ENCODE results near the gene OR6V1.
"Not testable (repeated sequence)": the region's sequence is repeated elsewhere in the genome, so short reads cannot be mapped to it uniquely, and the experiment has no call there.

Gene OR6V1

DNA sequence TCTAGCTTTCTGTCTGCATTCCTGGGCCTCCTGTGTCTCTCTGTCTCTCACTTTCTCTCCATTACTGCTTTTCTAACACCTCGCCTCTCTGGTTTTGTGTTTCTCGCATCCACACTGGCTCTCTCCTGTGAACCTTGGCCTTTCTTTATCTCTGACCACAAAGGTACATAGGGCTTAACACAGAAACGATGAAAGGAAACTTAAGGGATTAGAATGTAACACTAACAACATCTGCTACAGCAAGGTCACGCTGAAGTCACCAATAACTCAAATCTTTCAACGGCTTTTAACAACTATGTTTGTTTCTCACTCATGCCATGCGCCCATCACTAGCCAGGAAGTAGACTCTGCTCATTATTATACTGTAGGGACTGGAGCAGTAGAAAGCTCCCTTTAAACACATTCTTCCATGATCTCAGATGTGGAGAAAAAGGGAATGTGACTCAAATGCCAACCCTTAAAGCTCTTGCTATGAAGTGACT lies 9.3 kb upstream of the OR6V1 start:
- no peak for DNase-seq (ENCODE audit: low read depth in 3 of 3)

DNA sequence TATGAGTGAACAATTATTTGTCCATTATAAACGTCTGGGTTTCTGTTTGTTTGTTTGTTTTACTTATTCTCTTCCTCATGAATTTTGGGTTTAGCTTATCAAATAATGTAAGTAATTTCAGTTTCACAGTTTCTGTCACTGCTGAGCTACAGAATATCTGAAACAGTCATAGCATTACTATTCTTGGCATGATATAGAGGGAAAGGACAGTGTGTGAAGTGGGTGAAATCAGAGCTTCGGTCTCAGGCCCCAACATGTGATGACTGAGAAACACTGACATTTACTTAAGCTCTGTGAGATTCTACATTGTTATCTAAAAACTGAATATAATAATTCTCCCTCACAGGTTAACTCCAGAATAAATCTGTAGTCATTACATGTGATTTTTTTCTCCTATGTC lies 8.8 kb upstream of the OR6V1 start:
- no peak for DNase-seq (ENCODE audit: low read depth in 3 of 3)

DNA sequence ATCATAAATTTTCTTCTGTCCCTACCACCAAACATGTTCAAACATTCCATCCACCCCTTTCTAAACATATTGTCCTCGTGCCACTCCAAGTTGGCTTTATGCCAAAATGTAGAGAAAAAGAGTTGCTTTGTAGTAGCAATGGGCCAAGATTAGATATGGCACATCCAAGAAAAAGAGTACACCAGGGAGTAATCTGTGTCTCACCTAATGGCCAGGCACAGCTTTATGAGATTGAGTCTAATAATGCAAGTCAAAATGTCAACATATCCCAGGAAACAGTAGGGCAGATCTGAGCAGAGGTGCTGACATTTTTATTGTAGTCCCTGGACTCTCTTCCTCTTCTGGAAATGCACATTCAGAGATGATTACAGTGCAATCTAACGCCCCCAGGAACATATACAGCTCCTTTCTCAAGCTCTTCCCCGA lies 5.7 kb upstream of the OR6V1 start:
- no peak for DNase-seq (ENCODE audit: low read depth in 3 of 3)

DNA sequence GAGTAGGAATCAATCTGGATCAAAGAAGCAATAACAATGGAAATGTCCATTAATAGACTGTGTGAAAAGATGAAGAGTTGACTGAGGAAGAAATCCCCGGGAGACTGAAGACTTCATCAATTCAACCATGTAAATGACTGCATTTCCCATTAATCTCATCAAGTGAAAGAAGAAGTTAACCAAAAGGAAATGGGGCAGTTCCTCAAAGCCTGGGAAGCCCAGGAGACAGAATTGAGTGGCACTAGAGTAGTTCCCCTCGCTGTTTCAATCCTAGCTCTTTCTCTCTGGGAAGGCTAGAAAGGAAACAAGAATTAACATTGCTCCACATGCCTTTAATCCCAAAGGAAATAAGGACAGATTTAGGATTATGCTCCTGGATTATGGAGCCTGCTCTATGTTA lies 4.8 kb upstream of the OR6V1 start:
- no peak for DNase-seq (ENCODE audit: low read depth in 3 of 3)

DNA sequence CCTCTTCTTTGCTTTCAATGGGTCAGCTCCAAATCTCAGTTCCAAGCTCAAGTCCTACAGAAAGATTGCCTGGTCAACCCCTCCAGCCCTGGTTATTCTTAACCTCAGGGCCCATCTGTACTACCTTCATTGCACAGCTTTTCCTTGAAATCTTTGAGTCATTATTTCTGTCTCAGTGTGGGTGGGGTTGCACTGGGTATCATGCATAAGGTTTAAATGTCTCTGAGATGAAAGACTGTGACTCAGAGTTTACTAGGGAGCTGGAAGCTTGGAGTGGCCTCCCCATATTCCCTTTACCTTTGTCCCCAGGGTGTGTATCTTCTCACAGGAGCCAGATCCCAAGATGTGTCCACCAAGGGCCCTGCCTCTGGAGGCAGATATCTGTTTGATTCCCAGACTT lies 3.3 kb upstream of the OR6V1 start:
- no peak for DNase-seq (ENCODE audit: low read depth in 3 of 3)

DNA sequence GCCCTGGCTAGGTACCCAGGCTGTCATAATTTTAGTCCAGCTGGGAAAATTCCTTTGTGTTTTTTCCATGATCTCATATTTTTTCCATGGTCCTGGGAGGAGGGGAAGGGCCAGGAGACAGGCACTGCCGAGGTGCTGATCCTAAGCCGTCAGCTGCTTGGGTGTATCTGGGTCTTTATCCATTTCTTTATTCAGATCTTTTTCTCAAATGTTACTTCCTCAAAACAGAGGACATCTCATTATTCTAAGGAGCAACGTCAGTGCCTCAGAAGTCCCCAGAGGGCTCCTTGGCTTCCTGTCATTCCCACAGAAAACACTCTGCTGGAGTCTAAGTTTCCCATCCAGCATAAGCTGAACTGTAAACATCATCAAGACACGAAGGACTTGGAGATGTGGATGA lies 2.8 kb upstream of the OR6V1 start:
- DNase-seq (ENCODE audit: low read depth in 3 of 3) = no peak

DNA sequence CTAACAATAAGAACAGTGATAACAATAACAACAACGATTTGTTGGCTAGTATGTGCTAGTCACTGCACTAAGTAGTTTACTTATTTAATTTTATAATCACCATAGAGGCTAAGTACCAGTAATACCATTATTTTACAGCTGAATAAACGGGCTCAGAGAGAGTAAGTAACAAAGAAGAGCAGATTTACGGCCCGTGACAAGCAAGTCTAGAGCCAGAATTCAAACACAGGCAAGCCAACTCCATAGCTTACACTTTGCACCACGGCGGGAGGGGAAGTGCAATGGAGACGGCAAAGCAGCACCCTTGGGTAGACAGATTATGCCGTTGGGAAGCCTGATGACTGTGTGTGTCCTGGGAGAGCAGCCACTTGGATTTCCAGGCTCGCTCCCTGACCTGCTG lies 1.2 kb upstream of the OR6V1 start:
- no peak for DNase-seq (ENCODE audit: low read depth in 3 of 3)

DNA sequence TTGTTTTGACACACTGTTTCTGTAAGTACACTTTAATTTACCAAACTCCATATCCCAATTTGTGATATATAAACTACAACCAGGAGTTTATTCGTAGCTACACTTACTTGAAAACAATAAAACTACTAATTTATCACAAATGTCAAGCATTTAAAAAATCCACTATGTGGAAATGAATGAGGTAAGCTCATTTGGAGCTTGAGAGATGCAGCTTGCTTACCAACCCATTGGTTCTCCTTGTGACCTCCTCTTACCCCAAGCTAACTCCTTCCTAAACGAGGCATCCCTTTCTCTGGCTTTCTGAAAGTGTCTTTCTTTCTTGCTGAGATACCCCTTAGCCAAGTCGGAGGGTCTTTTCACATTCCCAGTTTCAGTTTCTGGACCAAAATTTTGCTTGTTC lies 2.5 kb downstream of the OR6V1 start:
- no peak for DNase-seq (ENCODE audit: low read depth in 3 of 3)

DNA sequence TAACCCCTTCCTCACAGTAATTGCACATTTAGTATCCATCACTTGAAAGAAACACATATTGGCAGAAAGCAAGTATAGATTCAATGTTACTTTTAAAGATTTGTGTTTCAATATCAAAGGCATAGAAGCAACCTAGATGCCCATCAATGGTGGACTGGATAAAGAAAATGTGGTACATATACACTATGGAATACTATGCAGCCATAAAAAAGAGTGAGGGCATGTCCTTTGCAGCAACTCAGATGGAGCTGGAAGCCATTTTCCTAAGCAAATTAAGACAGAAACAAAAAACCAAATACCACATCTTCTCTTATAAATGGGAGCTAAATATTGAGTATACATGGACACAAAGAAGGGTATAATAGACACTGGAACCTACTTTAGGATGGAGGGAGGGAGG lies 3.6 kb downstream of the OR6V1 start:
- DNase-seq (ENCODE audit: low read depth in 3 of 3) = no peak

DNA sequence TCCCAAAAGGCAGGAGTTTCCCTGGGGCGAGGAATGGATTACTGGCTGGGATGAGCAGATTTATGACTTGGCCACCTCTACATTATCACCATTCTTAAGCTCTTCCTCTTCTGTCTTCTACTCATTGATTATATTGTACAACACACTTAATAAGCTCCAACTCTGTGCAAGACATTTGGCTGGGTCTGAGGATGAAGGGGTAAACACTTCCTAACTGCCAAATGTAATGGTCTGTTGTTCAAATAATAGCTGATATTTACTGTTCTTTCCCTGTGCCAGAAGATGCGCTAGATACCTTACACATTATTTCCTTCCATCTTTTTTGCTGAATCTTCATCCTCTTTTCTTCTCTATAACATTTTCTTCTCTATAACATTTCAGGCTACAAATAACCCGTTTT lies 11.6 kb downstream of the OR6V1 start:
- no peak for DNase-seq (ENCODE audit: low read depth in 3 of 3)

DNA sequence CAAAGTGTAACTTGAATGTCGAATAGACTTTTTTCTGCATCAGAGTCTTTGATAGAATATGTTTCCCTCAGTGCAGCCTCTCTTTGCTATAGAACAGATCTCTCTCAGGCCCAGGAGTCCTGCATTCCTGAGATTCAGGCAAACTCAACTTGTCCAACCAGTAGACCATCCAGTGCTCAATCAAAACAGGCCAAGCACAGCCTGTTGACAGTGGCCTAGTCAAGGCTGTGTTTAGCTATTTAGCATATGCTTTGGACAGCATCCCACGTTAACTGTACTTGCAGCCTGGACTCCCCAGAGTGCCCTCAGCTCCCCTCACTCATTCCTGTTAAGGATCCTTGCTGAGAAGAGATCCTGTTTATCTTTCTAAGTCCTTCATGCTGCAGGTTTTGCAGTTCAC lies 16.3 kb downstream of the OR6V1 start:
- DNase-seq (ENCODE audit: low read depth in 3 of 3) = no peak

DNA sequence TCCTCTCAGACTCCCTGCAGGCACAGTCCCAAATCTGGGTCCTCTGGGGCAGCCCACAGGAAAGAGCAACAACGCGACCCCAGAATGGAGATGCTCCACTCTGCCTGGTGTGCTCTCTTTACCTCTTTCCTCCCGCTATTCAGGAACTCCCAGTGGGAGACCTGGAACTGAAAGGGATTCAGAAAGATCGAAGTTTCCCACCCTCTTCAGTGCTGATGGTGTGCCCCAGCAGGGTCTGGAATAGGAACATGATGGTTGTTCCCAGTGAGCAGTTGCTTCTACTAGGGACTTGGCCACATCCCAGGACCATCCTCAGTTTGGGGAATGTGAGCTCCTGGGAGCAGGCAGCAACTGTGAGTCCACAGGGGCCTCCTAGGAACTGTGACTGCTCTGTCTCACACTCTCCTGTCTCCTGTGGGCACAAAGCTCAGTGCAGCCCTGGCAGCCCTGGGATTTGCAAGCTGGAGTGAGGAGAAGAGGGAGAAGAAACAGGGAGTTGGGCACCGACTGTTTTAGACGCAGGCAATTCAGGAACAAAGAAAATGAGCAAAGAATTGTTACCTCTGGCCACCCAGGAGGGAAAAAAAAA lies 17.9 kb downstream of the OR6V1 start:
- DNase-seq (ENCODE audit: low read depth in 3 of 3) = no peak

DNA sequence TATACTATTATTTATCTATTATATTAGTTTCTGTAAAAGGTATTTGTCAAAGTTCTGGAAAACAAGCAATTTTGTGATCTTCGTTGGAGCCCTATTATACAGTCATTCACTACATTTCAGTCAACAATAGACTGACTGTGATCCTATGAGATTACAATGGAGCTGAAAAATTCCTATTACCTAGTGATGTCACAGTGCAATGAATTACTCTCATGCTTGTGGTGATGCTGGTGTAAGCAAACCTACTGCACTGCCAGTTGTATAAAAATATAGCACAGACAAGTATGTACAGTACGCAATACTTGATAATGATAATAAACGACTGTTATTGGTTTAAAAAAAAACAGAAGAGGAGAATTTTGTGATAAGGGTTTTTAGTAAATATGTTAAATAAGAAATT lies 21.4 kb downstream of the OR6V1 start:
- no peak for DNase-seq (ENCODE audit: low read depth in 3 of 3)

DNA sequence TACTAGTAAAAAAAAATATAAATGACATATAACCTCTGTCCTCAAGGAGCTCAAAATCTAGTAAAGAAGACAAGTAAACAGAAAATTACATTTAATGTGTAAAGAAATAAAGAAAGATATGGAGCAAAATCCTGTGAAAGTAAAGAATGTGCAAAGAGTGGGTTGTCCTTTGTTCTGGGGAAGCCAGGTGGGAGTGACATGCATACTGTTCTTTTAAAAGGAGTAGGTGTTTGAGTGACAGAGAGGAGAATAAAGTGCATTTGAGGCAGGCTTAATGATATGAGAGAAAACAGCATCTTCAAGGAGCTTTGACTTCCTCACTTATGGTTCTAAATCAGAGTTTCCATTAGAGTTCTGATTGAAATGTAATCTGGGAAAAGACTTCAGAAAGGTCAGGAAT lies 22.0 kb downstream of the OR6V1 start:
- DNase-seq (ENCODE audit: low read depth in 3 of 3) = no peak

DNA sequence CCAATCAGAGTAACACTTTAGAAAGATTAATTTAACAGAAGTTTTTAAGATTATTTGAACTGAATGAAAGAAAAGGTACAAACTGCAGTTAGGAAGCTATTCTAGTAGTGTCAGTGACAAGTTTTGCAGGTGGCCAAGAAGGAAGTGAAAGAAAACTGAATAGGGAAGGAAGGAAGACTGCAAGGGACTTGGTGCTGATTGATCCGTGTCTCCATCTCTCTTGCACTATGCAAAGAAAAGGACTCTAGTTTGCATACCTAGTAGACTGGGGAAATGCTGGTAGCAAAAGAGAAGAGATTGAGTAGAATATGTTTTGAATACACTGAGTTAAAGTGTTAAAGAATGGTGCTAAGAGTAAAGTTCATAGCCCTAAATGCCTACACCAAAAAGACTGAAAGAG lies 33.0 kb downstream of the OR6V1 start:
- DNase-seq (ENCODE audit: low read depth in 3 of 3) = no peak

DNA sequence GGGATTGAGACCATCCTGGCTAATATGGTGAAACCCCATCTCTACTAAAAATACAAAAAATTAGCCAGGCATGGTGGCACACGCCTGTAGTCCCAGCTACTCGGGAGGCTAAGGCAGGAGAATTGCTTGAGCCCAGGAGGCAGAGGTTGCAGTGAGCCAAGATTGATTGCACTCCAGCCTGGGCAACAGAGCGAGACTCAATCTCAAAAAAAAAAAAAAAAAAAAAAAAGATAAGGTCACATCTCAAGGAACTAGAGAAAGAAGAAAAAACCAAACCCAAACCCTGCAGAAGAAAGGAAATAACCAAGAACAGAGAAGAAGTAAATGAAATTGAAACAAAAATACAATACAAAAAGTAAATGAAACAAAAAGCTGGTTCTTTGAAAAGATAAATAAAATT lies 33.5 kb downstream of the OR6V1 start:
- DNase-seq (ENCODE audit: low read depth in 3 of 3) = not testable (repeated sequence)

DNA sequence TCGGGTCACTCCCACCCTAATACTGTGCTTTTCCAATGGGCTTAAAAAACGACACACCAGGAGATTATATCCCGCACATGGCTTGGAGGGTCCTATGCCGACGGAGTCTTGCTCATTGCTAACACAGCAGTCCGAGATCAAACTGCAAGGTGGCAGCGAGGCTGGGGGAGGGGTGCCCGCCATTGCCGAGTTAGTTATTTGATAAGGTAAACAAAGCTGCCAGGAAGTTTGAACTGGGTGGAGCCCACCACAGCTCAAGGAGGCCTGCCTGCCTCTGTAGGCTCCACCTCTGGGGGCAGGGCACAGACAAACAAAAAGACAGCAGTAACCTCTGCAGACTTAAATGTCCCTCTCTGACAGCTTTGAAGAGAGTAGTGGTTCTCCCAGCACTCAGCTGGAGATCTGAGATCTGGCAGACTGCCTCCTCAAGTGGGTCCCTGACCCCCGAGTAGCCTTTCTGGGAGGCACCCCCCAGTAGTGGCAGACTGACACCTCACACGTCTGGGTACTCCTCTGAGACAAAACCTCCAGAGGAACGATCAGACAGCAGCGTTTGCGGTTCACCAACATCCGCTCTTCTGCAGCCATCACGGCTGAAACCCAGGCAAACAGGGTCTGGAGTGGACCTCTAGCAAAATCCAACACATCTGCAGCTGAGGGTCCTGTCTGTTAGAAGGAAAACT lies 36.5 kb downstream of the OR6V1 start:
- DNase-seq (ENCODE audit: low read depth in 3 of 3) = not testable (repeated sequence)

DNA sequence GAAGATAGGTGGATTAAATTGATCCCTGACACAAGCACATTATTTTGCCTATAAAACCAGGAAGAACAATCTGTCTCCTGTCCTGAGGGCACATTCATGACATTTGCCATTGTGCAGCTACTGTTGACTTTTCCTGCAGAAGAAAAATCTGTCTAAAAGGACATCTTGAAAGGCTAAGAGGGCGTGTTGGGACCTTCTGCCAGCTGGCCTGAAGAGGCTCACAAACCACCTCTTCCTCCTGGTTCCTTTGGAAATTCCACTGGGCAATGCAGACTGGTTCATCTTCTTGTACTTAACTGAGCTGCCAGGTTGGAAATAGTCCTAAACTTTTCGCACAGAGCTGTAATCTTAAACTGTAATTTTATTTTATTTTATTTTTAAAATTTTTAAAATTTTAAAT lies 44.0 kb downstream of the OR6V1 start:
- no peak for DNase-seq (ENCODE audit: low read depth in 3 of 3)

DNA sequence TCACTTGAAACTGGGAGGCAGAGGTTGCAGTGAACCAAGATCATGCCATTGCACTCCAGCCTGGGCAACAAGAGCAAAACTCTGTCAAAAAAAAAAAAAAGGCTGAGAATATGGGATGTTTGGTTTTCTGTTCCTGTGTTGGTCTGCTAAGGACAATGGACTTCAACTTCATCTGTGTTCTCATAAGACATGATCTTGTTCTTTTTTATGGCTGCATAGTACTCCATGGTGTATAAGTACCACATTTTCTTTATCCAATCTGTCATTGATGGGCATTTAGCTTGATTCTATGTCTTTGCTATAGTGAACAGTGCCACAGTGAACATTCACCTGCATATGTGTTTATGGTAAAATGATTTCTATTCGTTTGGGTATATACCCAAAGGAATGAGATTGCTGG lies 47.4 kb downstream of the OR6V1 start:
- not testable (repeated sequence) for DNase-seq (ENCODE audit: low read depth in 3 of 3)

Data from stimulated activated CD4-positive, alpha-beta T cell treated with anti-CD3 and anti-CD28 coated beads, TNF-alpha, amount 100 ng/mL, for 48 hours (primary cell).